Measurements from ENCODE around the gene HDHD3. TPM values are rescaled to one million over a fixed set of nuclear protein-coding genes. Genes with fewer than 3 reads are reported as not detected.
"Not testable (repeated sequence)": the region's sequence is repeated elsewhere in the genome, so short reads cannot be mapped to it uniquely, and the experiment has no call there.

The HDHD3 gene
- total RNA-seq, 4 donors from 2014 or later = 24.9 to 69.0 (median 58.6) TPM

- H3K36me3 ChIP-seq = peaks cover 19% of the 10 kb centered on the region
- no peak overlapping the region for H3K27ac ChIP-seq
- no peak for DNase-seq (ENCODE audit: low spot score in 2 of 2)
- peaks cover 5% of the 10 kb centered on the region for H3K4me1 ChIP-seq
- no peaks in the 10 kb centered on the region for H3K9me3 ChIP-seq
- 75% methylated on average over 7 of the region's 11 CpGs for WGBS
- H3K27me3 ChIP-seq = no peaks in the 10 kb centered on the region
- no peak overlapping the region for H3K4me3 ChIP-seq
- no peak for TF ChIP-seq POLR2A (IDR thresholded peaks at IDR 0.05)
- TF ChIP-seq EP300 (IDR thresholded peaks at IDR 0.05) = no peak
- TF ChIP-seq CTCF (IDR thresholded peaks at IDR 0.05) = no peak
- no peak for TF ChIP-seq POLR2AphosphoS5 (IDR thresholded peaks at IDR 0.05)
Observed at GRCh38 chr9:113369855-113370140, 7.0 kb downstream of the HDHD3 start.

GRCh38 chr9:113368982-113369854 lies 7.6 kb downstream of the HDHD3 start:
- WGBS = 74% methylated on average over 11 of the region's 13 CpGs
- H3K4me1 ChIP-seq = peaks cover 5% of the 10 kb centered on the region
- no peak overlapping the region for H3K27ac ChIP-seq
- TF ChIP-seq EP300 (IDR thresholded peaks at IDR 0.05) = no peak
- no peak overlapping the region for H3K4me3 ChIP-seq
- no peaks in the 10 kb centered on the region for H3K27me3 ChIP-seq
- no peaks in the 10 kb centered on the region for H3K9me3 ChIP-seq
- no peak for DNase-seq (ENCODE audit: low spot score in 2 of 2)
- H3K36me3 ChIP-seq = peaks cover 15% of the 10 kb centered on the region

- TF ChIP-seq CTCF (IDR thresholded peaks at IDR 0.05) (no peak), POLR2AphosphoS5 (IDR thresholded peaks at IDR 0.05) (no peak)
- Histone ChIP-seq H3K36me3 (peaks cover 8% of the 10 kb centered on the region), H3K27ac (no peak overlapping the region), H3K27me3 (no peaks in the 10 kb centered on the region), H3K4me3 (no peak overlapping the region), H3K9me3 (no peaks in the 10 kb centered on the region), H3K4me1 (peaks cover 5% of the 10 kb centered on the region)
- 88% methylated on average over 5 of the region's 5 CpGs for WGBS
- no peak for DNase-seq (ENCODE audit: low spot score in 2 of 2)
Observed at GRCh38 chr9:113368348-113368981, 8.3 kb downstream of the HDHD3 start.

GRCh38 chr9:113365652-113366051 lies 11.1 kb downstream of the HDHD3 start:
- WGBS = 63% methylated on average over 3 of the region's 3 CpGs
- H3K4me3 ChIP-seq; H3K27me3 ChIP-seq; H3K4me1 ChIP-seq; DNase-seq (ENCODE audit: low spot score in 2 of 2); H3K36me3 ChIP-seq; H3K9me3 ChIP-seq; H3K27ac ChIP-seq: not testable (repeated sequence)

GRCh38 chr9:113364951-113365350 lies 11.8 kb downstream of the HDHD3 start:
- Histone ChIP-seq H3K27me3 (no peaks in the 10 kb centered on the region), H3K4me1 (peaks cover 5% of the 10 kb centered on the region), H3K36me3 (no peaks in the 10 kb centered on the region), H3K4me3 (no peak overlapping the region), H3K9me3 (no peaks in the 10 kb centered on the region), H3K27ac (no peak overlapping the region)
- DNase-seq (ENCODE audit: low spot score in 2 of 2) = no peak
- 56% methylated on average over 1 of the region's 1 CpG for WGBS
- TF ChIP-seq EP300 (IDR thresholded peaks at IDR 0.05) (no peak), POLR2AphosphoS5 (IDR thresholded peaks at IDR 0.05) (no peak), POLR2A (IDR thresholded peaks at IDR 0.05) (no peak), CTCF (IDR thresholded peaks at IDR 0.05) (no peak)

GRCh38 chr9:113363336-113363735 lies 13.4 kb downstream of the HDHD3 start:
- Histone ChIP-seq H3K9me3 (no peaks in the 10 kb centered on the region), H3K4me3 (no peak overlapping the region), H3K27ac (no peak overlapping the region), H3K27me3 (no peaks in the 10 kb centered on the region), H3K36me3 (no peaks in the 10 kb centered on the region), H3K4me1 (peaks cover 5% of the 10 kb centered on the region)
- TF ChIP-seq EP300 (IDR thresholded peaks at IDR 0.05) (no peak), CTCF (IDR thresholded peaks at IDR 0.05) (no peak), POLR2AphosphoS5 (IDR thresholded peaks at IDR 0.05) (no peak)
- 97% methylated on average over 3 of the region's 3 CpGs for WGBS
- DNase-seq (ENCODE audit: low spot score in 2 of 2) = no peak

Data from suprapubic skin (tissue), 4 donors.